Cardiac atrium fibroblast (primary cell): ENCODE data around the gene MMADHC. TPM values are rescaled to one million over a fixed set of nuclear protein-coding genes. Genes with fewer than 3 reads are reported as not detected.

Experiments used
- total RNA-seq: library from RNA; depleted of rRNA; stranded (reverse); fragments of >200 nt; gene quantifications from 2 replicates; pipeline ENCODE4 v1.2.3, GENCODE V29; 2015

Gene MMADHC
- total RNA-seq = 127 and 139 TPM in 2 replicates

GRCh38 chr2:149587220-149587949 is at the start of gene MMADHC:
Gene MMADHC, minus strand, starts transcription at chr2:149587775. Its CDS starts 678 bp downstream, at chr2:149587097.

